H9 (cell line): ENCODE results near the gene EXD2. TPM values are rescaled to one million over a fixed set of nuclear protein-coding genes. Genes with fewer than 3 reads are reported as not detected.

Experiments used
- DNase-seq: peaks from one replicate; pipeline ENCODE4 v3.0.0-alpha.2; 2017
- H2AFZ ChIP-seq: one replicate; pipeline ENCODE4 v1.6.1; 2013; ENCODE audit warnings: mild to moderate bottlenecking, low read length, control low read depth, moderate library complexity
- H2AK5ac ChIP-seq: 2 replicates; pipeline ENCODE4 v1.6.1; 2013; ENCODE audit warnings: low read length, control low read depth, mixed read lengths; ENCODE audit not compliant: insufficient read length
- H2BK120ac ChIP-seq: one replicate; pipeline ENCODE4 v1.6.1; 2013; ENCODE audit warnings: low read depth, mild to moderate bottlenecking, low read length, control low read depth, inconsistent platforms; ENCODE audit not compliant: poor library complexity, severe bottlenecking
- H2BK12ac ChIP-seq: 2 replicates; pipeline ENCODE4 v1.6.1; 2013; ENCODE audit warnings: low read length, control low read depth, mixed read lengths, low read depth; ENCODE audit not compliant: insufficient read length
- H2BK15ac ChIP-seq: 2 replicates; pipeline ENCODE4 v1.6.1; 2013; ENCODE audit warnings: low read depth, low read length, control low read depth
- H2BK20ac ChIP-seq: one replicate; pipeline ENCODE4 v1.6.1; 2013; ENCODE audit warnings: low read depth, mild to moderate bottlenecking, low read length, control low read depth, inconsistent platforms; ENCODE audit not compliant: poor library complexity, severe bottlenecking
- H2BK5ac ChIP-seq: 2 replicates; pipeline ENCODE4 v1.6.1; 2013; ENCODE audit warnings: low read length, control low read depth, mixed read lengths; ENCODE audit not compliant: insufficient read length
- H3K14ac ChIP-seq: 2 replicates; pipeline ENCODE4 v1.6.1; 2013; ENCODE audit warnings: low read length, control low read depth; ENCODE audit not compliant: insufficient read depth
- H3K18ac ChIP-seq: 2 replicates; pipeline ENCODE4 v1.6.1; 2013; ENCODE audit warnings: low read depth, mild to moderate bottlenecking, mixed read lengths, low read length, control low read depth; ENCODE audit not compliant: insufficient read length
- H3K23ac ChIP-seq: 2 replicates; pipeline ENCODE4 v1.6.1; 2013; ENCODE audit warnings: low read length, control low read depth, mixed read lengths, low read depth; ENCODE audit not compliant: insufficient read length
- H3K23me2 ChIP-seq: 2 replicates; pipeline ENCODE4 v1.6.1; 2013; ENCODE audit warnings: low read depth, mild to moderate bottlenecking, mixed read lengths, low read length, control low read depth; ENCODE audit not compliant: insufficient read length, poor library complexity, severe bottlenecking
- H3K27ac ChIP-seq: 2 replicates; pipeline ENCODE4 v1.5.1; 2013; ENCODE audit warnings: low read length, control low read depth, mixed read lengths, low read depth; ENCODE audit not compliant: insufficient read length
- H3K27me3 ChIP-seq: 2 replicates; pipeline ENCODE4 v1.6.1; 2013; ENCODE audit warnings: low read length, control low read depth, inconsistent platforms; ENCODE audit not compliant: insufficient read depth
- H3K4ac ChIP-seq: 2 replicates; pipeline ENCODE4 v1.6.1; 2013; ENCODE audit warnings: low read depth, mild to moderate bottlenecking, control low read depth, inconsistent platforms, low read length, moderate library complexity
- H3K4me1 ChIP-seq: 2 replicates; pipeline ENCODE4 v1.6.1; 2013; ENCODE audit warnings: low read length, control low read depth, inconsistent platforms; ENCODE audit not compliant: insufficient read depth
- H3K4me2 ChIP-seq: 2 replicates; pipeline ENCODE4 v1.6.1; 2013; ENCODE audit warnings: low read length, control low read depth, mixed read lengths; ENCODE audit not compliant: insufficient read length, insufficient read depth
- H3K56ac ChIP-seq: 2 replicates; pipeline ENCODE4 v1.6.1; 2013; ENCODE audit warnings: low read depth, mild to moderate bottlenecking, mixed read lengths, low read length, control low read depth; ENCODE audit not compliant: insufficient read length
- H3K79me1 ChIP-seq: 2 replicates; pipeline ENCODE4 v1.6.1; 2013; ENCODE audit warnings: low read depth, mild to moderate bottlenecking, moderate library complexity, low read length, control low read depth, inconsistent platforms; ENCODE audit not compliant: insufficient read depth, poor library complexity, severe bottlenecking
- H3K79me2 ChIP-seq: 2 replicates; pipeline ENCODE4 v1.6.1; 2013; ENCODE audit warnings: low read length, control low read depth, inconsistent platforms; ENCODE audit not compliant: insufficient read depth
- H3K9ac ChIP-seq: 2 replicates; pipeline ENCODE4 v1.6.1; 2013; ENCODE audit warnings: low read length, control low read depth, mixed read lengths; ENCODE audit not compliant: insufficient read length; ENCODE audit errors: extremely low read depth
- H3K9me3 ChIP-seq: one replicate; pipeline ENCODE4 v1.6.1; 2013; ENCODE audit warnings: low read depth, low read length, inconsistent platforms; ENCODE audit not compliant: control insufficient read depth
- H3T11ph ChIP-seq: one replicate; pipeline ENCODE4 v1.6.1; 2013; ENCODE audit warnings: mild to moderate bottlenecking, low read length, control low read depth, inconsistent platforms
- H4K20me1 ChIP-seq: one replicate; pipeline ENCODE4 v1.6.1; 2013; ENCODE audit not compliant: control insufficient read depth, insufficient read length, insufficient read depth
- H4K5ac ChIP-seq: 2 replicates; pipeline ENCODE4 v1.6.1; 2013; ENCODE audit warnings: low read depth, mild to moderate bottlenecking, mixed read lengths, low read length, control low read depth; ENCODE audit not compliant: insufficient read length
- H4K8ac ChIP-seq: replicated peaks from 2 replicates; pipeline ENCODE4 v1.6.1; 2013; ENCODE audit warnings: low read length, control low read depth, mixed read lengths, low read depth; ENCODE audit not compliant: insufficient read length
- H4K91ac ChIP-seq: 2 replicates; pipeline ENCODE4 v1.6.1; 2013; ENCODE audit warnings: low read depth, mild to moderate bottlenecking, moderate library complexity, mixed read lengths, low read length, control low read depth; ENCODE audit not compliant: insufficient read length
- H3K27ac Mint-ChIP-seq, 3 experiments: 2 replicates in 2 of 3; 3 replicates in 1 of 3; pipeline ENCODE4 v1.8.0; 2020 to 2021; ENCODE audit warnings: mixed read lengths in 3 of 3, mild to moderate bottlenecking in 1 of 3, moderate library complexity in 1 of 3
- H3K27me3 Mint-ChIP-seq: 2 replicates; pipeline ENCODE4 v1.8.0; 2021; ENCODE audit warnings: low read depth, mild to moderate bottlenecking, moderate library complexity, mixed read lengths
- H3K36me3 Mint-ChIP-seq, 3 experiments: 2 replicates in 2 of 3; 3 replicates in 1 of 3; pipeline ENCODE4 v1.8.0; 2020 to 2021; ENCODE audit warnings: low read depth in 3 of 3, mixed read lengths in 3 of 3; ENCODE audit not compliant: insufficient read depth in 1 of 3
- H3K4me1 Mint-ChIP-seq, 2 experiments: 2 replicates each; pipeline ENCODE4 v1.8.0; 2020; ENCODE audit warnings: mixed read lengths in 2 of 2
- H3K4me3 Mint-ChIP-seq, 2 experiments: 2 replicates in 1 of 2; 3 replicates in 1 of 2; pipeline ENCODE4 v1.8.0; 2020 to 2021; ENCODE audit warnings: mild to moderate bottlenecking in 2 of 2, mixed read lengths in 2 of 2, moderate library complexity in 1 of 2
- H3K9me3 Mint-ChIP-seq, 2 experiments: 2 replicates in 1 of 2; 3 replicates in 1 of 2; pipeline ENCODE4 v1.8.0; 2020; ENCODE audit warnings: mild to moderate bottlenecking in 2 of 2, mixed read lengths in 2 of 2, moderate library complexity in 1 of 2
- CTCF ChIP-seq: fragments of 200-600 bp; sonication (generic); conservative IDR thresholded peaks from 3 replicates; pipeline ENCODE4 v1.8.0; 2021; ENCODE audit warnings: antibody characterized with exemption, mild to moderate bottlenecking
- WGBS: extraction: QIAGEN DNeasy Blood & Tissue Kit; methylation state at CpG from one replicate; pipeline ENCODE4 v1.1.7; 2013; ENCODE audit warnings: missing lambda C conversion rate, low lambda C conversion rate, mixed read lengths; ENCODE audit not compliant: insufficient read length; ENCODE audit errors: extremely low coverage; 5-methylcytosine and 5-hydroxymethylcytosine counted together
- total RNA-seq: library from RNA; stranded (reverse); gene quantifications from 2 replicates; pipeline ENCODE4 v1.2.1, GENCODE V29; 2021

Gene EXD2
- total RNA-seq, 1 experiment from 2014 or later, result 19.6 TPM

GRCh38 chr14:69288011-69288771 lies 96.9 kb downstream of the EXD2 start:
- Histone ChIP-seq H3K79me2 (no peaks in the 10 kb centered on the region), H2BK120ac (no peak overlapping the region), H3K9ac (no peak overlapping the region), H3K23ac (no peak overlapping the region), H3K4me1 (no peaks in the 10 kb centered on the region), H4K8ac (no peak overlapping the region), H3K14ac (no peak overlapping the region), H2BK15ac (no peak overlapping the region), H3K4me2 (no peak overlapping the region), H3K4ac (no peak overlapping the region), H2AFZ (no peak overlapping the region), H3T11ph (no peak overlapping the region), H3K27ac (no peak overlapping the region), H2AK5ac (no peak overlapping the region), H2BK12ac (no peak overlapping the region), H3K23me2 (no peaks in the 10 kb centered on the region), H3K27me3 (no peaks in the 10 kb centered on the region), H2BK20ac (no peak overlapping the region), H4K91ac (no peak overlapping the region), H4K5ac (no peak overlapping the region), H3K56ac (no peak overlapping the region), H2BK5ac (no peak overlapping the region), H3K79me1 (no peaks in the 10 kb centered on the region), H4K20me1 (no peaks in the 10 kb centered on the region), H3K9me3 (no peaks in the 10 kb centered on the region), H3K18ac (no peak overlapping the region)
- no peaks in the 10 kb centered on the region for H3K36me3 Mint-ChIP-seq
- peaks cover 2% of the 10 kb centered on the region for H3K27me3 Mint-ChIP-seq
- peak; percentile 34; the same call in 2 of the 3 replicates for TF ChIP-seq CTCF
- peak overlapping the region in 2 of 3 experiments; percentile 22 to 76; a peak in 4 of 7 replicates for H3K27ac Mint-ChIP-seq
- WGBS, result no CpG with 5 or more reads among the region's 8 CpGs
- no peaks in the 10 kb centered on the region for H3K9me3 Mint-ChIP-seq
- no peak overlapping the region for H3K4me3 Mint-ChIP-seq
- H3K4me1 Mint-ChIP-seq, result peaks cover 8 to 12% of the 10 kb centered on the region in 2 experiments
- no peak for DNase-seq
